ENCODE data around the gene ASAH2. TPM values are rescaled to one million over a fixed set of nuclear protein-coding genes. Genes with fewer than 3 reads are reported as not detected.
"Not testable (repeated sequence)": the region's sequence is repeated elsewhere in the genome, so short reads cannot be mapped to it uniquely, and the experiment has no call there.

The ASAH2 gene
- total RNA-seq, 1 donor = 1.5 TPM

DNA sequence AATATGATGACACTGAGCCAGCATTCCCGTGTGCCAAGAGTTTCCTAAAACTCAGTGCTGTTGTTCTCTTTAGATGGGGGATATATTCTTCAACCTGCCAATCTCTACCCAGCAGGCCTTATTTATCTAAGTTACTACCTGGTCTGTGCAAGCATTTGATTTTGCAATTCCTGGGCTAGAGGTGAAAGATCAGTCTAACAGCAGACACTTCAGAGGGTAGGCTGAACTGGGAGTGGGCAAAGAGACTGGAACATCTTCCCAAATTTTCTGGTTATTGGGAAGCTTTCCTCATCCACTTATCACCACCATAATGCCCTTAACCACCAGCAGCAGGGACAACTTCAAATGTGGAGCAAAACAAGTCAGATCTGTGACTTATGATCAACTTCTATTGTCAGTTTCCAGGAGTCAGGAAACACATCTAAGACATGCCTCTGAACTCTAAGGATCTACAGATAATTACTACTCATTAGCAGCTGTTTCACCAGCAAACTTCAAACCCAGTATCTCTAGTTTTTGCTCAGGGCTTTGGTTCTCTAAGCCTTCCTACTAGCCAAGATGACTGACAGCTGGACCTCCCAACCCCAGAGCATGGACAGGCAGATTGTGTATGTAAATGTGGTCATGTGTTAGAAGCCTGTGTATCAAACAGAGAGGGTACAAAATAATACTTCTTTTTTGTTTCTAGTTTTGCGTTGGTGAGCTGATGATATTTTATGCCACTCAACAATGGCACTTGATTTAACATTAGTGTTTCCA lies 1.0 kb downstream of the ASAH2 start:
- no peak overlapping the region for H3K4me3 ChIP-seq (ENCODE audit: low read depth, low read length)
- no peak for DNase-seq (ENCODE audit: low read depth)
- TF ChIP-seq, protein P1, sequence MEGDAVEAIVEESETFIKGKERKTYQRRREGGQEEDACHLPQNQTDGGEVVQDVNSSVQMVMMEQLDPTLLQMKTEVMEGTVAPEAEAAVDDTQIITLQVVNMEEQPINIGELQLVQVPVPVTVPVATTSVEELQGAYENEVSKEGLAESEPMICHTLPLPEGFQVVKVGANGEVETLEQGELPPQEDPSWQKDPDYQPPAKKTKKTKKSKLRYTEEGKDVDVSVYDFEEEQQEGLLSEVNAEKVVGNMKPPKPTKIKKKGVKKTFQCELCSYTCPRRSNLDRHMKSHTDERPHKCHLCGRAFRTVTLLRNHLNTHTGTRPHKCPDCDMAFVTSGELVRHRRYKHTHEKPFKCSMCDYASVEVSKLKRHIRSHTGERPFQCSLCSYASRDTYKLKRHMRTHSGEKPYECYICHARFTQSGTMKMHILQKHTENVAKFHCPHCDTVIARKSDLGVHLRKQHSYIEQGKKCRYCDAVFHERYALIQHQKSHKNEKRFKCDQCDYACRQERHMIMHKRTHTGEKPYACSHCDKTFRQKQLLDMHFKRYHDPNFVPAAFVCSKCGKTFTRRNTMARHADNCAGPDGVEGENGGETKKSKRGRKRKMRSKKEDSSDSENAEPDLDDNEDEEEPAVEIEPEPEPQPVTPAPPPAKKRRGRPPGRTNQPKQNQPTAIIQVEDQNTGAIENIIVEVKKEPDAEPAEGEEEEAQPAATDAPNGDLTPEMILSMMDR (IDR thresholded peaks at IDR 0.05; ENCODE audit: insufficient read depth, low read length) = no peak

- no peak for DNase-seq (ENCODE audit: low read depth)
- H3K4me3 ChIP-seq (ENCODE audit: low read depth, low read length) = no peak overlapping the region
- TF ChIP-seq, protein P1 (IDR thresholded peaks at IDR 0.05; ENCODE audit: insufficient read depth, low read length) = no peak
Observed at GRCh38 chr10:50248598-50248997, 2.7 kb downstream of the ASAH2 start.

GRCh38 chr10:50248062-50248461 lies 3.3 kb downstream of the ASAH2 start:
- H3K4me3 ChIP-seq (ENCODE audit: low read depth, low read length) = no peak overlapping the region
- no peak for DNase-seq (ENCODE audit: low read depth)
- TF ChIP-seq, protein P1 (IDR thresholded peaks at IDR 0.05; ENCODE audit: insufficient read depth, low read length) = no peak

GRCh38 chr10:50244201-50244600 lies 7.1 kb downstream of the ASAH2 start:
- TF ChIP-seq, protein P1 (IDR thresholded peaks at IDR 0.05; ENCODE audit: insufficient read depth, low read length) = no peak
- no peak for DNase-seq (ENCODE audit: low read depth)
- H3K4me3 ChIP-seq (ENCODE audit: low read depth, low read length) = no peak overlapping the region

- TF ChIP-seq, protein P1 (IDR thresholded peaks at IDR 0.05; ENCODE audit: insufficient read depth, low read length) = no peak
- H3K4me3 ChIP-seq (ENCODE audit: low read depth, low read length) = no peak overlapping the region
- DNase-seq (ENCODE audit: low read depth) = no peak
Observed at GRCh38 chr10:50242777-50243176, 8.5 kb downstream of the ASAH2 start.

- H3K4me3 ChIP-seq (ENCODE audit: low read depth, low read length); DNase-seq (ENCODE audit: low read depth): not testable (repeated sequence)
Observed at GRCh38 chr10:50241478-50241877, 9.8 kb downstream of the ASAH2 start.

- H3K4me3 ChIP-seq (ENCODE audit: low read depth, low read length) = no peak overlapping the region
- TF ChIP-seq, protein P1 (IDR thresholded peaks at IDR 0.05; ENCODE audit: insufficient read depth, low read length) = no peak
- DNase-seq (ENCODE audit: low read depth) = no peak
Observed at GRCh38 chr10:50234486-50234885, 16.8 kb downstream of the ASAH2 start.

Measured in fibroblast of the aortic adventitia (primary cell).